Body of pancreas (tissue), 4 donors: ENCODE measurements around the gene COL5A1. TPM values are rescaled to one million over a fixed set of nuclear protein-coding genes. Genes with fewer than 3 reads are reported as not detected.

ENCODE experiments used
- ATAC-seq: fragments of 150-250 bp; one replicate; pipeline ENCODE4 v1.9.1; 2016
- DNase-seq, 4 donors: peaks; one replicate each; pipeline ENCODE4 v3.0.0-alpha.2; 2019
- H3K27ac ChIP-seq, 4 donors: fragments of 200-600 bp; sonication (generic); 1 replicate in 3 of 4; 2 replicates in 1 of 4; pipeline versions ENCODE4 v1.5.1 to v1.6.1; 2016 to 2019; ENCODE audit warnings: mild to moderate bottlenecking in 1 of 4, mixed read lengths in 1 of 4, moderate library complexity in 1 of 4
- H3K27me3 ChIP-seq, 2 donors: fragments of 200-600 bp; sonication (generic); one replicate each; pipeline ENCODE4 v1.6.0; 2016; ENCODE audit warnings: mild to moderate bottlenecking in 1 of 2
- H3K36me3 ChIP-seq, 2 donors: fragments of 200-600 bp; sonication (generic); replicated peaks in 1 of 2; 2 replicates each; pipeline ENCODE4 v1.5.1; 2016; ENCODE audit warnings: low read depth in 2 of 2; ENCODE audit not compliant: insufficient read depth in 1 of 2
- H3K4me1 ChIP-seq: fragments of 200-600 bp; sonication (generic); one replicate; pipeline ENCODE4 v1.6.0; 2016
- H3K4me3 ChIP-seq, 2 donors: fragments of 200-600 bp; sonication (generic); 1 replicate in 1 of 2; 2 replicates in 1 of 2; pipeline ENCODE4 v1.5.1; 2016 to 2019
- H3K9me3 ChIP-seq, 3 donors: fragments of 200-600 bp; sonication (generic); 1 replicate in 2 of 3; 2 replicates in 1 of 3; pipeline ENCODE4 v1.5.1; 2016
- CTCF ChIP-seq, 7 experiments: fragments of 450-650 bp in 4 of 7; fragments of 200-600 bp in 3 of 7; sonication (generic) in 3 of 7; IDR thresholded peaks; one replicate each; pipeline ENCODE4 v1.5.1; 2016 to 2019; ENCODE audit warnings: antibody characterized with exemption in 7 of 7
- POLR2A ChIP-seq, 3 donors: fragments of 450-650 bp; IDR thresholded peaks; one replicate each; pipeline ENCODE4 v1.6.1; 2016; ENCODE audit warnings: antibody characterized with exemption in 3 of 3, mild to moderate bottlenecking in 2 of 3
- WGBS, 2 donors: methylation state at CpG; one replicate each; pipeline ENCODE4 v1.1.5; 2017; 5-methylcytosine and 5-hydroxymethylcytosine counted together
- intact Hi-C: fragments of 100-400 bp; cut with DNase I; formaldehyde crosslinking; loops from one replicate; pipeline ENCODE4 v1.15.1; 2023
- total RNA-seq, 2 donors: library from RNA; depleted of rRNA; stranded (reverse); fragments of >200 nt; gene quantifications; one replicate each; pipeline ENCODE4 v1.1.0, GENCODE V29; 2016

Gene COL5A1
- total RNA-seq, 2 donors from 2014 or later: 7.0 to 14.5 TPM

GRCh38 chr9:134659688-134660131 is 18.1 kb downstream of the COL5A1 start:
- 81% methylated on average over 13 of the region's 14 CpGs for WGBS, 2 donors
- TF ChIP-seq POLR2A (IDR thresholded peaks at IDR 0.05) (no peak), CTCF (IDR thresholded peaks at IDR 0.05) (no peak)
- Histone ChIP-seq H3K27ac (no peak overlapping the region), H3K27me3 (peaks cover 0 to 4% of the 10 kb centered on the region in 2 donors), H3K4me1 (no peaks in the 10 kb centered on the region), H3K9me3 (no peaks in the 10 kb centered on the region), H3K4me3 (no peak overlapping the region), H3K36me3 (no peaks in the 10 kb centered on the region)
- ATAC-seq (no peak), DNase-seq (no peak)
- intact Hi-C loops: no loop called here

- Histone ChIP-seq H3K36me3 (no peaks in the 10 kb centered on the region), H3K4me1 (no peaks in the 10 kb centered on the region), H3K27ac (no peak overlapping the region), H3K9me3 (no peaks in the 10 kb centered on the region), H3K4me3 (no peak overlapping the region), H3K27me3 (peaks cover 0 to 4% of the 10 kb centered on the region in 2 donors)
- no peak for ATAC-seq
- 86% methylated on average over 1 of the region's 1 CpG for WGBS, 2 donors
- intact Hi-C loops: no loop called here
- TF ChIP-seq POLR2A (IDR thresholded peaks at IDR 0.05): no peak
- TF ChIP-seq CTCF (IDR thresholded peaks at IDR 0.05): no peak
- no peak for DNase-seq
These were observed 18.8 kb downstream of the COL5A1 start for GRCh38 chr9:134660407-134660806.

- WGBS, 2 donors: 59 to 74% methylated on average over 6 of the region's 6 CpGs
- DNase-seq (no peak), ATAC-seq (no peak)
- Histone ChIP-seq H3K36me3 (no peaks in the 10 kb centered on the region), H3K9me3 (no peaks in the 10 kb centered on the region), H3K4me3 (no peak overlapping the region), H3K27ac (peak overlapping the region in 1 of 4 donors; percentile 5), H3K4me1 (no peaks in the 10 kb centered on the region), H3K27me3 (peaks cover 0 to 4% of the 10 kb centered on the region in 2 donors)
- TF ChIP-seq CTCF (IDR thresholded peaks at IDR 0.05) (no peak), POLR2A (IDR thresholded peaks at IDR 0.05) (no peak)
- intact Hi-C loops: no loop called here
These were observed 19.7 kb downstream of the COL5A1 start for GRCh38 chr9:134661299-134661698.

- Histone ChIP-seq H3K27me3 (peaks cover 0 to 4% of the 10 kb centered on the region in 2 donors), H3K9me3 (no peaks in the 10 kb centered on the region), H3K4me3 (no peak overlapping the region), H3K4me1 (no peaks in the 10 kb centered on the region), H3K27ac (peak overlapping the region in 2 of 4 donors; percentile 5 to 15), H3K36me3 (no peaks in the 10 kb centered on the region)
- peak in 1 of 4 donors; percentile 16 for DNase-seq
- ATAC-seq: peak; percentile 32
- WGBS, 2 donors: 69 to 87% methylated on average over 11 of the region's 11 CpGs
- TF ChIP-seq CTCF (IDR thresholded peaks at IDR 0.05) (no peak), POLR2A (IDR thresholded peaks at IDR 0.05) (no peak)
- intact Hi-C loops: no loop called here
These were observed 20.2 kb downstream of the COL5A1 start for GRCh38 chr9:134661791-134662142.

- DNase-seq (peak in 3 of 4 donors; percentile 30 to 50 (median 37)), ATAC-seq (peak; percentile 45)
- intact Hi-C loops: no loop called here
- H3K9me3 ChIP-seq: no peaks in the 10 kb centered on the region
- H3K4me3 ChIP-seq: no peak overlapping the region
- no peaks in the 10 kb centered on the region for H3K36me3 ChIP-seq
- H3K27me3 ChIP-seq: peaks cover 0 to 4% of the 10 kb centered on the region in 2 donors
- no peak for TF ChIP-seq CTCF (IDR thresholded peaks at IDR 0.05)
- TF ChIP-seq POLR2A (IDR thresholded peaks at IDR 0.05): no peak
- no peaks in the 10 kb centered on the region for H3K4me1 ChIP-seq
- 75 to 83% methylated on average over 14 to 17 of the region's 17 CpGs for WGBS, 2 donors
- peak overlapping the region in 1 of 4 donors; percentile 6 for H3K27ac ChIP-seq
These were observed 20.7 kb downstream of the COL5A1 start for GRCh38 chr9:134662143-134662876.
